ENCODE measurements around the gene TPD52L1.
A peak's percentile ranks its signal among the peaks of the same experiment; 100 is the strongest.
"Not testable (repeated sequence)": the region's sequence is repeated elsewhere in the genome, so short reads cannot be mapped to it uniquely, and the experiment has no call there.

The TPD52L1 gene

DNA sequence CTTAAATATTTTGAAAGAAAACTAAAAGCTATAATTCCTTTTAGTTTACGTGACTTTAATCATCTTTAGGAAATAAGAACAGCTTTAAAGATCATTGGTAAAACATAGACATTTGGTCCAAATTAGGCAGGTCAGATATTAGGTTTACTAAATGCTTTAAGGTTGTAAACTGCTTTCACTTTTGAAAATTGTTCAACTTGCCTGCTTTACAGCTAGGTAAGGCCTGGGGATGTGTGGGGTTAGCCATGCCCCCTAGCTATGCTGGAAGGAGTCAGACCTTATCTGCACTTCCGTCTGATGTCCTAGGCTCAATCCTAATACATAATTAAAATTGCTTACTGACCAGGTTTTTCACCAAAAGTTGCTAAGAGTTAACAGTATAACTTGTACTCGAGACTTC is 30.5 kb upstream of the TPD52L1 start:
- Histone ChIP-seq H3K27me3 (ENCODE audit: insufficient read depth, poor library complexity, severe bottlenecking) (no peaks in the 10 kb centered on the region), H3K27ac (ENCODE audit: poor library complexity, severe bottlenecking) (peak overlapping the region; percentile 28), H3K4me1 (ENCODE audit: insufficient read depth, poor library complexity, severe bottlenecking) (peaks cover 10% of the 10 kb centered on the region), H3K36me3 (ENCODE audit: low read depth) (no peaks in the 10 kb centered on the region), H3K9me3 (ENCODE audit: severe bottlenecking) (no peaks in the 10 kb centered on the region), H3K4me3 (ENCODE audit: severe bottlenecking) (no peak overlapping the region)
- ATAC-seq (ENCODE audit: low read depth), result no peak
- TF ChIP-seq, protein P1, sequence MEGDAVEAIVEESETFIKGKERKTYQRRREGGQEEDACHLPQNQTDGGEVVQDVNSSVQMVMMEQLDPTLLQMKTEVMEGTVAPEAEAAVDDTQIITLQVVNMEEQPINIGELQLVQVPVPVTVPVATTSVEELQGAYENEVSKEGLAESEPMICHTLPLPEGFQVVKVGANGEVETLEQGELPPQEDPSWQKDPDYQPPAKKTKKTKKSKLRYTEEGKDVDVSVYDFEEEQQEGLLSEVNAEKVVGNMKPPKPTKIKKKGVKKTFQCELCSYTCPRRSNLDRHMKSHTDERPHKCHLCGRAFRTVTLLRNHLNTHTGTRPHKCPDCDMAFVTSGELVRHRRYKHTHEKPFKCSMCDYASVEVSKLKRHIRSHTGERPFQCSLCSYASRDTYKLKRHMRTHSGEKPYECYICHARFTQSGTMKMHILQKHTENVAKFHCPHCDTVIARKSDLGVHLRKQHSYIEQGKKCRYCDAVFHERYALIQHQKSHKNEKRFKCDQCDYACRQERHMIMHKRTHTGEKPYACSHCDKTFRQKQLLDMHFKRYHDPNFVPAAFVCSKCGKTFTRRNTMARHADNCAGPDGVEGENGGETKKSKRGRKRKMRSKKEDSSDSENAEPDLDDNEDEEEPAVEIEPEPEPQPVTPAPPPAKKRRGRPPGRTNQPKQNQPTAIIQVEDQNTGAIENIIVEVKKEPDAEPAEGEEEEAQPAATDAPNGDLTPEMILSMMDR (IDR thresholded peaks at IDR 0.05; ENCODE audit: poor library complexity, severe bottlenecking), result no peak
- no peak for DNase-seq (ENCODE audit: low spot score)

DNA sequence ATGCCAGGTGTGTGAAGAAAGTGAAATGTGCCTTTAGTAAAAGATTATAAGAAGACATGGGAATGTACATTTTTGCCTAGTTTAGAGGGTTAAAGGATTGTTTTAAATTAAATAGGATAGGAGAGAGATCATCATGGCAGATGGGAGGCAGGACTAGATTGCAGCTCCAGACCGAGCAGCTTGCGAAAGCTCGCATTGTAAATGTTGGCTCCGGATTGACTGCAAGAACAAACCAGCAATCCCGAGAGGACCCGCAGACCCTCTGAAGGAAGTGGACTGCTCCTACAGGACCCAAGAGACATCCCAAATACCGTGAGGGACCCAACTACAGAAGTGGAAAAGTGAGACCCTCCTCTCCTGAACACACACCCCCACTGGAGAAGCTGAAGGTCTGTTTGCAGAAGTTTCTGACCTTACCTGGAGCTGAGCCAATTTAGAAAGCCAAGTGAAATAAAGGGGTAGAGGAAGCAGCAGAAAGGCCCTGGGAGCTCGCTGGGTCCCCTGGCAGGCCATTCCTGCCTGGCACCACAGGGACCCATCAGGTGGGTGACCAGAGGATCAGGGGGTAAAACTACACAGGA is 30.0 kb upstream of the TPD52L1 start:
- no peaks in the 10 kb centered on the region for H3K9me3 ChIP-seq (ENCODE audit: severe bottlenecking)
- DNase-seq (ENCODE audit: low spot score), result no peak
- no peaks in the 10 kb centered on the region for H3K27me3 ChIP-seq (ENCODE audit: insufficient read depth, poor library complexity, severe bottlenecking)
- H3K4me3 ChIP-seq (ENCODE audit: severe bottlenecking), result no peak overlapping the region
- no peaks in the 10 kb centered on the region for H3K36me3 ChIP-seq (ENCODE audit: low read depth)
- H3K27ac ChIP-seq (ENCODE audit: poor library complexity, severe bottlenecking), result peak overlapping the region; percentile 28
- ATAC-seq (ENCODE audit: low read depth), result no peak
- TF ChIP-seq, protein P1 (IDR thresholded peaks at IDR 0.05; ENCODE audit: poor library complexity, severe bottlenecking), result no peak
- peaks cover 10% of the 10 kb centered on the region for H3K4me1 ChIP-seq (ENCODE audit: insufficient read depth, poor library complexity, severe bottlenecking)

- Histone ChIP-seq H3K27me3 (ENCODE audit: insufficient read depth, poor library complexity, severe bottlenecking) (no peaks in the 10 kb centered on the region), H3K9me3 (ENCODE audit: severe bottlenecking) (no peaks in the 10 kb centered on the region), H3K4me3 (ENCODE audit: severe bottlenecking) (no peak overlapping the region), H3K4me1 (ENCODE audit: insufficient read depth, poor library complexity, severe bottlenecking) (peaks cover 10% of the 10 kb centered on the region), H3K27ac (ENCODE audit: poor library complexity, severe bottlenecking) (peak overlapping the region; percentile 28), H3K36me3 (ENCODE audit: low read depth) (no peaks in the 10 kb centered on the region)
- ATAC-seq (ENCODE audit: low read depth) (peak; percentile 98), DNase-seq (ENCODE audit: low spot score) (peak; percentile 79)
- TF ChIP-seq, protein P1 (IDR thresholded peaks at IDR 0.05; ENCODE audit: poor library complexity, severe bottlenecking), result no peak
Observed at GRCh38 chr6:125124049-125124669, 29.4 kb upstream of the TPD52L1 start.

GRCh38 chr6:125125856-125126255 is 27.7 kb upstream of the TPD52L1 start:
- not testable (repeated sequence) for DNase-seq (ENCODE audit: low spot score); H3K9me3 ChIP-seq (ENCODE audit: severe bottlenecking); H3K27ac ChIP-seq (ENCODE audit: poor library complexity, severe bottlenecking); ATAC-seq (ENCODE audit: low read depth); H3K36me3 ChIP-seq (ENCODE audit: low read depth); H3K4me3 ChIP-seq (ENCODE audit: severe bottlenecking); H3K27me3 ChIP-seq (ENCODE audit: insufficient read depth, poor library complexity, severe bottlenecking)
- peaks cover 10% of the 10 kb centered on the region for H3K4me1 ChIP-seq (ENCODE audit: insufficient read depth, poor library complexity, severe bottlenecking)

DNA sequence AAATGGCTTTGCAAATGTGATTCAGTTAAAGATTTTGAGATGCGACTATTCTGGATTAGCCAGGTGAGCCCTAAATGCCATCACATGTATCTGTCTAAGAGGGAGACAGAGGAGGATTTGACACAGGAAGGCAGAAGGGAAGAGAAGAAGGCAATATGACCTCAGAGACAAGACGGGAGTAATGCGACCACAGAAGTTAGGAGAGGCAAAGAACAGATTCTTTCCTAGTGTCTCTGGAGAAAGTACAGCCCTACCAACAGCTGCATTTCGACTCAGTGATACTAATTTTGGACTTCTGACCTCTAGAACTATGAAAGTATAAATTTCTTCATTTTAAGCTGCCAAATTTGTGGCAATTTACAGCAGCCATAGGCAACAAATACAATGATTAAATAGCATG is 24.2 kb upstream of the TPD52L1 start:
- Histone ChIP-seq H3K9me3 (ENCODE audit: severe bottlenecking) (no peaks in the 10 kb centered on the region), H3K36me3 (ENCODE audit: low read depth) (no peaks in the 10 kb centered on the region), H3K4me3 (ENCODE audit: severe bottlenecking) (no peak overlapping the region), H3K4me1 (ENCODE audit: insufficient read depth, poor library complexity, severe bottlenecking) (peaks cover 3% of the 10 kb centered on the region), H3K27ac (ENCODE audit: poor library complexity, severe bottlenecking) (no peak overlapping the region), H3K27me3 (ENCODE audit: insufficient read depth, poor library complexity, severe bottlenecking) (no peaks in the 10 kb centered on the region)
- DNase-seq (ENCODE audit: low spot score) (no peak), ATAC-seq (ENCODE audit: low read depth) (no peak)
- TF ChIP-seq, protein P1 (IDR thresholded peaks at IDR 0.05; ENCODE audit: poor library complexity, severe bottlenecking), result no peak
